Stimulated activated CD4-positive, alpha-beta T cell treated with anti-CD3 and anti-CD28 coated beads, Interleukin-15, amount 100 ng/mL, for 24 hours (primary cell): ENCODE results near the gene N4BP3.

Experiments
- DNase-seq: peaks from one replicate; pipeline ENCODE4 v3.0.0-alpha.2; 2020

The N4BP3 gene

GRCh38 chr5:178152491-178153444 lies 39.4 kb downstream of the N4BP3 start:
- no peak for DNase-seq

GRCh38 chr5:178153530-178154340 lies 40.4 kb downstream of the N4BP3 start, which contains the start of gene NHP2:
NHP2 (minus strand) TSS chr5:178153885; CDS start chr5:178153817, 68 bp downstream.
- DNase-seq: peak; percentile 99

- no peak for DNase-seq
Observed at GRCh38 chr5:178155065-178155464, 41.7 kb downstream of the N4BP3 start.

GRCh38 chr5:178160176-178160575 lies 46.8 kb downstream of the N4BP3 start:
- DNase-seq: no peak

DNA sequence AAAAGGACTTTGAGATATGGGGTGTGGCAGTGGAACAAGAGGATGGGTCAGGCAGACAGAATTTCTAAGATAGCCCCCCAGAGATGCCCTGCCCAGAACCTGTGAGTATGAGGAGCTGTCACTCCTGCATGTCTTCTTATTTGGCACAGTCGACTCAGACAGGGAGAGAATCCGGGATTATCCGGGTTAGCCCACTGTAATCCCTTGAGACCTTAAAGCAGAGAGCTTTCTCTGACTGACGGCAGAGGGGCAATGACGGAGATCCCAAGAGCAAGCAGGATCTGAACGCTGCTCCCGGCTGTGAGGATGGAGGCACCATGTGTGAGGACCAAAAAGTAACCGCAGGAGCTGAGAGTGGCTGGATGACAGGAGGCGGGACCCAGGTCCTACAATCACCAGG lies 49.1 kb downstream of the N4BP3 start:
- DNase-seq: no peak

DNA sequence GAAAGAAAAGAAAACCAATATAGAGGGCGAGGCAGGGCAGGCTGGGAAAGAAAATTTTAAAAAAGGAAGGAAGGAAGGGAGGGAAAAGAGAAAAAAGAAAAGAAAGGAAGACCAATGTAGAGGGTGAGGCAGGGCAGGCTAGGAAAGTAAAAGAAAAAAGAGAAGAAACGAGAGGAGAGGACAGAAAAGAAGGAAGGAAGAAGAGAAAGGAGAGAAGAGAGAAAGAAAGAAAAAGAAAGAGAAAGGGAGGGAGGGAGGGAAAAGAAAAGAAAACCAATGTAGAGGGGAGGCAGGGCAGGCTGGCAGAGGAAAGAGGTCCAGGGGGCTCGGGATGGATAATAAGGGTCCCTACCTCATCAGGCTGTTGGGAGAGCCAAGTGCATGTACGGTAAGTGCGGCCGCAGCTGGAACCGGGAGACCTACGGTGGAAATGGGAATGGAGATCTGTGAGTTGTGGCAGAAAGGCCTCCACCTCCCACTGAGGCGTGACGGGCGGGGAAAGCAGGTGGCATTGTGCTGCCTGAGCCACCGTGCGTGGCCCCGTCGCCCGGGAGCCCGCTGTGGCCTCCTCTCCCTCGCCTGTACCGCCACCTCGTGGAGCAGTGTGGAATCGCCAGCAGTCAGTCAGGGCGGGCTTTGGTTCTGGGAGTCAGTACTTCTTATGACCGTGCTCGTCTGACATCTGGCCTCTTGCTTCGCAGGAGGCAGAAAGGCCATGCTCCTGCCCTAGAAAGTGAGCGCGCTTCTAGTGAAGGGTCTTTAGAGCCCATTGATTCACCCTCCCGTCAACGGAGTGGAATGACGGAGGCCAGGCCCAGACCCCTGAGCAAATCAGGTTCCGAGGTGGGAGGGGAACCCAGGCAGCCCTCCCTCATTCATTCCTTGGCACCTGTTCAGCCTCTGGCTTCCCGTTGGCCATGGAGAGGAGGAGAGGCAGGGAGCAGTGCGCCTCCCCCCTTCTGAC lies 50.7 kb downstream of the N4BP3 start:
- DNase-seq: peak; percentile 92

- DNase-seq: no peak
Observed at GRCh38 chr5:178165581-178165980, 52.2 kb downstream of the N4BP3 start.

DNA sequence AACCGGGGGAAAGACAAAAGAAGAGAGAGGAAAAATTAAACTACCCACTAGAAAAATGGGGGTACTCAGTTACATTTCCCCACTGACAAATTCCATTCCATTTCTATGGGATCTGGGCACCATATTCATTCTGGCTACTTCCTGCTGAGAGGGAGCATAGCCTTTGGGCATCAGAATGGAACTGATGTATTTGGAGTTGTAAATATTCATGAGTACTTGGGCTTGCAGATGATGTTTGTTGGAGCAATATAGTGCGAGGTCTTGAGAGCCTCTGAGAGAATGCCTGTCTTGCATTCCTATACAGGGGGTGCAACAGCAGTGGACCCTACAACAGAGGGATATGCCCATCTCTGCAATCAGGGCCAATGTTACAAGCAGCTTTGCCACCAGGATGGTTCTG lies 57.1 kb downstream of the N4BP3 start:
- DNase-seq: no peak

GRCh38 chr5:178174456-178174855 lies 61.1 kb downstream of the N4BP3 start:
- DNase-seq: no peak
